IMR-90 (cell line): ENCODE measurements around the gene KRTDAP. TPM values are rescaled to one million over a fixed set of nuclear protein-coding genes. Genes with fewer than 3 reads are reported as not detected.

Experiments
- ATAC-seq: fragments of 200-7000 bp; cut with Tn5 transposase; 2 replicates; pipeline ENCODE4 v1.9.1; 2020; ENCODE audit warnings: low read depth, mild to moderate bottlenecking, moderate library complexity
- BruUV-seq: library from RNA; stranded (reverse); fragments of 400-500 nt; replicated peaks from 2 replicates; lab custom pipeline; 2021; lab: Mats Ljungman, UMichigan
- CTCF ChIA-PET: fragments of 300-600 bp; formaldehyde crosslinking; extraction: SDS; loops from one replicate; lab custom pipeline; 2021; ENCODE audit warnings: antibody characterized with exemption; lab: Yijun Ruan, JAX
- POLR2A ChIA-PET: fragments of 300-600 bp; sonication (Branson Sonifier 250); formaldehyde crosslinking; loops from one replicate; lab custom pipeline; 2022; ENCODE audit warnings: antibody characterized with exemption; ENCODE audit not compliant: unreplicated experiment; lab: Charles Lee
- DNase-seq: peaks from one replicate; pipeline ENCODE4 v3.0.0; 2013
- H2AFZ ChIP-seq: replicated peaks from 2 replicates; pipeline ENCODE3; 2013; ENCODE audit warnings: low read length, mild to moderate bottlenecking; ENCODE audit not compliant: poor library complexity
- H2AK5ac ChIP-seq: 2 replicates; pipeline ENCODE4 v1.6.1; 2013; ENCODE audit warnings: low read depth, low read length, inconsistent platforms
- H2AK9ac ChIP-seq: replicated peaks from 2 replicates; pipeline ENCODE3; 2013; ENCODE audit warnings: mild to moderate bottlenecking, low read depth, low read length, moderate library complexity; ENCODE audit not compliant: poor library complexity
- H2BK120ac ChIP-seq: 2 replicates; pipeline ENCODE4 v1.6.1; 2013; ENCODE audit warnings: low read depth, low read length, inconsistent platforms
- H2BK15ac ChIP-seq: 3 replicates; pipeline ENCODE4 v1.6.1; 2013; ENCODE audit warnings: low read depth, low read length, inconsistent platforms
- H2BK20ac ChIP-seq: 2 replicates; pipeline ENCODE4 v1.6.1; 2013; ENCODE audit warnings: low read depth, mild to moderate bottlenecking, inconsistent platforms, low read length, moderate library complexity
- H2BK5ac ChIP-seq: 2 replicates; pipeline ENCODE4 v1.6.1; 2013; ENCODE audit warnings: mild to moderate bottlenecking, low read depth, low read length, inconsistent platforms; ENCODE audit not compliant: poor library complexity, severe bottlenecking
- H3K14ac ChIP-seq: replicated peaks from 2 replicates; pipeline ENCODE4 v1.6.1; 2013; ENCODE audit warnings: low read depth, low read length, inconsistent platforms
- H3K18ac ChIP-seq: 2 replicates; pipeline ENCODE4 v1.6.1; 2013; ENCODE audit warnings: low read depth, low read length, control low read depth
- H3K23ac ChIP-seq: 2 replicates; pipeline ENCODE4 v1.6.1; 2013; ENCODE audit warnings: low read depth, low read length, inconsistent platforms
- H3K27ac ChIP-seq: 2 replicates; pipeline ENCODE4 v1.5.1; 2013; ENCODE audit warnings: mild to moderate bottlenecking, control low read depth, low read length; ENCODE audit not compliant: insufficient read depth
- H3K27me3 ChIP-seq: 2 replicates; pipeline ENCODE4 v1.6.1; 2013; ENCODE audit warnings: low read length; ENCODE audit not compliant: control insufficient read depth, insufficient read depth
- H3K36me3 ChIP-seq: 2 replicates; pipeline ENCODE4 v1.6.1; 2013; ENCODE audit warnings: low read length, mixed read lengths; ENCODE audit not compliant: control insufficient read depth, insufficient read depth
- H3K4ac ChIP-seq: 2 replicates; pipeline ENCODE4 v1.6.1; 2013; ENCODE audit warnings: low read depth, low read length, inconsistent platforms
- H3K4me1 ChIP-seq: 2 replicates; pipeline ENCODE4 v1.6.1; 2013; ENCODE audit warnings: low read length, mixed read lengths; ENCODE audit not compliant: control insufficient read depth, insufficient read depth
- H3K4me2 ChIP-seq: 2 replicates; pipeline ENCODE4 v1.6.1; 2013; ENCODE audit warnings: low read depth, mild to moderate bottlenecking, control low read depth, low read length, moderate library complexity
- H3K4me3 ChIP-seq: 2 replicates; pipeline ENCODE4 v1.5.1; 2013; ENCODE audit warnings: low read depth, mild to moderate bottlenecking, control low read depth, low read length, moderate library complexity; ENCODE audit not compliant: insufficient read depth
- H3K56ac ChIP-seq: 2 replicates; pipeline ENCODE4 v1.6.1; 2013; ENCODE audit warnings: low read length, inconsistent platforms; ENCODE audit not compliant: insufficient read depth; ENCODE audit errors: extremely low read depth
- H3K79me1 ChIP-seq, 2 experiments: 2 replicates each; pipeline ENCODE4 v1.6.1; 2013; ENCODE audit warnings: low read length in 2 of 2, inconsistent platforms in 1 of 2, low read depth in 1 of 2
- H3K9ac ChIP-seq: 2 replicates; pipeline ENCODE4 v1.6.1; 2013; ENCODE audit warnings: low read depth, low read length, control low read depth
- H3K9me1 ChIP-seq: 2 replicates; pipeline ENCODE4 v1.6.1; 2013; ENCODE audit warnings: low read length, inconsistent platforms; ENCODE audit not compliant: insufficient read depth
- H3K9me3 ChIP-seq: 2 replicates; pipeline ENCODE4 v1.6.1; 2013; ENCODE audit warnings: low read length; ENCODE audit not compliant: control insufficient read depth, insufficient read depth
- H4K20me1 ChIP-seq: 2 replicates; pipeline ENCODE4 v1.6.1; 2013; ENCODE audit warnings: low read length, inconsistent platforms; ENCODE audit not compliant: insufficient read depth
- H4K5ac ChIP-seq: 2 replicates; pipeline ENCODE4 v1.6.1; 2013; ENCODE audit warnings: mild to moderate bottlenecking, low read depth, low read length, control low read depth
- H4K8ac ChIP-seq, 2 experiments: 2 replicates each; pipeline ENCODE4 v1.6.1; 2013; ENCODE audit warnings: low read depth in 2 of 2, low read length in 2 of 2, control low read depth in 1 of 2, inconsistent platforms in 1 of 2
- H4K91ac ChIP-seq: 2 replicates; pipeline ENCODE4 v1.6.1; 2013; ENCODE audit warnings: low read depth, low read length, inconsistent platforms; ENCODE audit not compliant: insufficient read depth
- BHLHE40 ChIP-seq: fragments of 150-350 bp; IDR thresholded peaks from 2 replicates; pipeline ENCODE4 v1.6.1; 2016; ENCODE audit warnings: mild to moderate bottlenecking, low read depth, low read length
- CEBPB ChIP-seq: IDR thresholded peaks from 2 replicates; pipeline ENCODE4 v1.6.1; 2012; ENCODE audit warnings: low read depth, low read length, improper control_type of control experiment
- CHD1 ChIP-seq: IDR thresholded peaks from 2 replicates; pipeline ENCODE4 v1.6.1; 2012; ENCODE audit warnings: low read depth, low read length, improper control_type of control experiment
- FOS ChIP-seq: fragments of 150-350 bp; IDR thresholded peaks from 2 replicates; pipeline ENCODE4 v1.6.1; 2016; ENCODE audit warnings: low read depth, low read length
- MAFK ChIP-seq: IDR thresholded peaks from 2 replicates; pipeline ENCODE4 v1.6.1; 2012; ENCODE audit warnings: low read depth, low read length, improper control_type of control experiment
- MAZ ChIP-seq: IDR thresholded peaks from 2 replicates; pipeline ENCODE4 v1.6.1; 2012; ENCODE audit warnings: low read depth, mild to moderate bottlenecking, low read length, improper control_type of control experiment, moderate library complexity, borderline replicate concordance
- MXI1 ChIP-seq: IDR thresholded peaks from 2 replicates; pipeline ENCODE4 v1.6.1; 2012; ENCODE audit warnings: low read depth, mild to moderate bottlenecking, low read length, moderate library complexity, borderline replicate concordance
- NFE2L2 ChIP-seq: fragments of 150-350 bp; IDR thresholded peaks from 2 replicates; pipeline ENCODE4 v1.6.1; 2016; ENCODE audit warnings: low read depth, mild to moderate bottlenecking, low read length
- POLR2A ChIP-seq: IDR thresholded peaks from 2 replicates; pipeline ENCODE4 v1.6.1; 2012; ENCODE audit warnings: mild to moderate bottlenecking, low read depth, low read length
- RAD21 ChIP-seq: IDR thresholded peaks from 2 replicates; pipeline ENCODE4 v1.6.1; 2012; ENCODE audit warnings: low read length, improper control_type of control experiment
- RCOR1 ChIP-seq: IDR thresholded peaks from 2 replicates; pipeline ENCODE4 v1.6.1; 2012; ENCODE audit warnings: mild to moderate bottlenecking, low read length, improper control_type of control experiment; ENCODE audit not compliant: insufficient replicate concordance
- RFX5 ChIP-seq: IDR thresholded peaks from 2 replicates; pipeline ENCODE4 v1.8.0; 2012; ENCODE audit warnings: low read depth, mild to moderate bottlenecking, low read length, moderate library complexity
- SMC3 ChIP-seq: fragments of 150-350 bp; IDR thresholded peaks from 2 replicates; pipeline ENCODE4 v1.6.1; 2016; ENCODE audit warnings: low read depth, mild to moderate bottlenecking, antibody characterized with exemption, low read length, moderate library complexity
- whole genome bisulfite sequencing, 2 experiments: methylation state at CpG; one replicate each; pipeline versions ENCODE4 v1.1.5 to v1.1.7; 2013; ENCODE audit warnings: missing lambda C conversion rate in 2 of 2; ENCODE audit not compliant: insufficient read length in 1 of 2; ENCODE audit errors: extremely low coverage in 2 of 2; 5-methylcytosine and 5-hydroxymethylcytosine counted together
- dilution Hi-C: fragments of 300-500 bp; cut with HindIII; formaldehyde crosslinking; loops from one replicate; pipeline ENCODE4 v1.14.3; 2018; ENCODE audit warnings: low sequenced_read_pairs; ENCODE audit not compliant: unreplicated experiment
- in situ Hi-C: fragments of 300-500 bp; cut with MboI; formaldehyde crosslinking; loops from 3 replicates; pipeline ENCODE4 v1.14.3; 2019; ENCODE audit warnings: low sequenced_read_pairs, inconsistent platforms, mixed read lengths
- intact Hi-C: fragments of 100-400 bp; cut with micrococcal nuclease; formaldehyde crosslinking; loops from 2 replicates; pipeline ENCODE4 v1.10.0; 2022
- polyA plus RNA-seq, 3 experiments: library from polyadenylated mRNA; depleted of rRNA; stranded (reverse); fragments of >200 nt; gene quantifications; 2 replicates each; pipeline ENCODE4 v1.2.3, GENCODE V29; 2012; ENCODE audit warnings: low replicate concordance in 1 of 3
- total RNA-seq: library from RNA; depleted of rRNA; stranded (reverse); fragments of >200 nt; gene quantifications from 2 replicates; pipeline ENCODE4 v1.2.3, GENCODE V29; 2012
- TF ChIP-seq, protein P1 (sequence below): fragments of 150-350 bp; IDR thresholded peaks from 2 replicates; pipeline ENCODE4 v1.6.1; 2017; ENCODE audit warnings: mild to moderate bottlenecking, antibody characterized with exemption, low read length, low read depth
- TF ChIP-seq, protein P2 (sequence below): fragments of 150-350 bp; IDR thresholded peaks from 2 replicates; pipeline ENCODE4 v1.6.1; 2016; ENCODE audit warnings: low read depth, mild to moderate bottlenecking, low read length, moderate library complexity, borderline replicate concordance
- TF ChIP-seq, protein P3 (sequence below): conservative IDR thresholded peaks from 2 replicates; pipeline ENCODE4 v1.5.1; 2012; ENCODE audit warnings: mild to moderate bottlenecking, low read depth, low read length, improper control_type of control experiment

The KRTDAP gene
- total and polyA plus RNA-seq, 2 of the 4 experiments (the other 2 are of a cell fraction) = not detected

DNA sequence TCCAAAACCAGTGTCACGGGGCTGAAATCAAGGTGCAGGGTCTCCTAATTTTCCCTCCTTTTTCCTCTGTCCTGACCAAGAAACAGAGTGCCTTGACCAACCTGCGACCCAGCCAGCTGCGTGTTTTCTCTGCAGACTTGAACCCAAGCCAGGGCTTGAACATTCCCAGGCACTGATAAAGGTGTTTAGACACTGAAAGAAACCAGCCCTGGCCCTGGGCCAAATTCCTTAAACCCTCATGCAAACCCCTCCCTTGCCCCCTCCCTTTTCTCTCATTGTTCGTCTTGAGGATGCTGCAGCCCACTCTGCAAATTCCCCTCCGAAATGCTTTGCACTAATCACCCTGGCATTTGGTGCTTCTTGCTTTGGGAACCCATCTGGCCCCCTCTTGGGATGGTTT lies 51.7 kb downstream of the KRTDAP start:
- H4K8ac ChIP-seq = no peak overlapping the region
- H3K9me3 ChIP-seq = no peaks in the 10 kb centered on the region
- H2BK120ac ChIP-seq = no peak overlapping the region
- no peak overlapping the region for H2BK20ac ChIP-seq
- H2BK5ac ChIP-seq = no peak overlapping the region
- intact Hi-C loops = no loop called here
- H3K27ac ChIP-seq = no peak overlapping the region
- H3K27me3 ChIP-seq = peaks cover 11% of the 10 kb centered on the region
- no peak overlapping the region for H3K4me3 ChIP-seq
- no peaks in the 10 kb centered on the region for H4K20me1 ChIP-seq
- in situ Hi-C loops = no loop called here
- H2AFZ ChIP-seq = no peak overlapping the region
- H4K5ac ChIP-seq = no peak overlapping the region
- no peak overlapping the region for H3K56ac ChIP-seq
- ATAC-seq = no peak
- peaks cover 2% of the 10 kb centered on the region for H3K4me1 ChIP-seq
- dilution Hi-C loops = no loop called here
- WGBS, 2 experiments = 38% methylated on average over 2 of the region's 5 CpGs; no CpG with 5 or more reads in 1 of the 2 experiments
- H4K91ac ChIP-seq = no peak overlapping the region
- H3K9ac ChIP-seq = no peak overlapping the region
- ChIA-PET CTCF (no interaction called here), POLR2A (no interaction called here)
- H3K9me1 ChIP-seq = no peaks in the 10 kb centered on the region
- DNase-seq = no peak
- H3K23ac ChIP-seq = no peak overlapping the region
- H2AK9ac ChIP-seq = no peak overlapping the region
- H3K14ac ChIP-seq = no peak overlapping the region
- H3K4ac ChIP-seq = no peak overlapping the region
- no peak overlapping the region for H3K18ac ChIP-seq
- H2BK15ac ChIP-seq = no peak overlapping the region
- no peak overlapping the region for H3K4me2 ChIP-seq
- H3K79me1 ChIP-seq = no peaks in the 10 kb centered on the region
- no peaks in the 10 kb centered on the region for H3K36me3 ChIP-seq
- H2AK5ac ChIP-seq = no peak overlapping the region
- BruUV-seq = no TSS peak
- TF ChIP-seq FOS (no peak), CEBPB (no peak), POLR2A (no peak), SMC3 (no peak), BHLHE40 (no peak), RFX5 (no peak), MAFK (no peak), MXI1 (no peak), NFE2L2 (no peak), MAZ (no peak), RCOR1 (no peak), RAD21 (no peak), CHD1 (no peak)
- TF ChIP-seq, protein P1, sequence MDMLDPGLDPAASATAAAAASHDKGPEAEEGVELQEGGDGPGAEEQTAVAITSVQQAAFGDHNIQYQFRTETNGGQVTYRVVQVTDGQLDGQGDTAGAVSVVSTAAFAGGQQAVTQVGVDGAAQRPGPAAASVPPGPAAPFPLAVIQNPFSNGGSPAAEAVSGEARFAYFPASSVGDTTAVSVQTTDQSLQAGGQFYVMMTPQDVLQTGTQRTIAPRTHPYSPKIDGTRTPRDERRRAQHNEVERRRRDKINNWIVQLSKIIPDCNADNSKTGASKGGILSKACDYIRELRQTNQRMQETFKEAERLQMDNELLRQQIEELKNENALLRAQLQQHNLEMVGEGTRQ = no peak
- TF ChIP-seq, protein P2, sequence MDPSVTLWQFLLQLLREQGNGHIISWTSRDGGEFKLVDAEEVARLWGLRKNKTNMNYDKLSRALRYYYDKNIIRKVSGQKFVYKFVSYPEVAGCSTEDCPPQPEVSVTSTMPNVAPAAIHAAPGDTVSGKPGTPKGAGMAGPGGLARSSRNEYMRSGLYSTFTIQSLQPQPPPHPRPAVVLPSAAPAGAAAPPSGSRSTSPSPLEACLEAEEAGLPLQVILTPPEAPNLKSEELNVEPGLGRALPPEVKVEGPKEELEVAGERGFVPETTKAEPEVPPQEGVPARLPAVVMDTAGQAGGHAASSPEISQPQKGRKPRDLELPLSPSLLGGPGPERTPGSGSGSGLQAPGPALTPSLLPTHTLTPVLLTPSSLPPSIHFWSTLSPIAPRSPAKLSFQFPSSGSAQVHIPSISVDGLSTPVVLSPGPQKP = no peak
- TF ChIP-seq, protein P3, sequence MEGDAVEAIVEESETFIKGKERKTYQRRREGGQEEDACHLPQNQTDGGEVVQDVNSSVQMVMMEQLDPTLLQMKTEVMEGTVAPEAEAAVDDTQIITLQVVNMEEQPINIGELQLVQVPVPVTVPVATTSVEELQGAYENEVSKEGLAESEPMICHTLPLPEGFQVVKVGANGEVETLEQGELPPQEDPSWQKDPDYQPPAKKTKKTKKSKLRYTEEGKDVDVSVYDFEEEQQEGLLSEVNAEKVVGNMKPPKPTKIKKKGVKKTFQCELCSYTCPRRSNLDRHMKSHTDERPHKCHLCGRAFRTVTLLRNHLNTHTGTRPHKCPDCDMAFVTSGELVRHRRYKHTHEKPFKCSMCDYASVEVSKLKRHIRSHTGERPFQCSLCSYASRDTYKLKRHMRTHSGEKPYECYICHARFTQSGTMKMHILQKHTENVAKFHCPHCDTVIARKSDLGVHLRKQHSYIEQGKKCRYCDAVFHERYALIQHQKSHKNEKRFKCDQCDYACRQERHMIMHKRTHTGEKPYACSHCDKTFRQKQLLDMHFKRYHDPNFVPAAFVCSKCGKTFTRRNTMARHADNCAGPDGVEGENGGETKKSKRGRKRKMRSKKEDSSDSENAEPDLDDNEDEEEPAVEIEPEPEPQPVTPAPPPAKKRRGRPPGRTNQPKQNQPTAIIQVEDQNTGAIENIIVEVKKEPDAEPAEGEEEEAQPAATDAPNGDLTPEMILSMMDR = no peak
